ENCODE results near the gene TACR1.
"Not testable (repeated sequence)": the region's sequence is repeated elsewhere in the genome, so short reads cannot be mapped to it uniquely, and the experiment has no call there.

Gene TACR1
- 0 reads per million in 2 experiments for total RNA-seq

GRCh38 chr2:75199428-75200011 is at the start of gene TACR1:
TACR1 (minus strand) TSS chr2:75199520; CDS start chr2:75198934, 586 bp downstream.
- DNase-seq (ENCODE audit: low read depth), result peak; percentile 42

- not testable (repeated sequence) for DNase-seq (ENCODE audit: low read depth)
These were observed 49.3 kb upstream of the TACR1 start for GRCh38 chr2:75248581-75248980.

- DNase-seq (ENCODE audit: low read depth), result no peak
These were observed 47.3 kb upstream of the TACR1 start for GRCh38 chr2:75246441-75247167.

- DNase-seq (ENCODE audit: low read depth), result no peak
These were observed 43.9 kb upstream of the TACR1 start for GRCh38 chr2:75243219-75243618.

- DNase-seq (ENCODE audit: low read depth), result no peak
These were observed 42.4 kb upstream of the TACR1 start for GRCh38 chr2:75241696-75242095.

- no peak for DNase-seq (ENCODE audit: low read depth)
These were observed 39.5 kb upstream of the TACR1 start for GRCh38 chr2:75238670-75239330.

- DNase-seq (ENCODE audit: low read depth), result no peak
These were observed 38.0 kb upstream of the TACR1 start for GRCh38 chr2:75237296-75237695.

GRCh38 chr2:75233965-75234364 is 34.6 kb upstream of the TACR1 start:
- no peak for DNase-seq (ENCODE audit: low read depth)

GRCh38 chr2:75226617-75227016 is 27.3 kb upstream of the TACR1 start:
- no peak for DNase-seq (ENCODE audit: low read depth)

- DNase-seq (ENCODE audit: low read depth), result no peak
These were observed 26.8 kb upstream of the TACR1 start for GRCh38 chr2:75226099-75226498.

GRCh38 chr2:75224636-75225094 is 25.3 kb upstream of the TACR1 start:
- DNase-seq (ENCODE audit: low read depth), result no peak

GRCh38 chr2:75222527-75222926 is 23.2 kb upstream of the TACR1 start:
- DNase-seq (ENCODE audit: low read depth), result no peak

GRCh38 chr2:75221862-75222261 is 22.5 kb upstream of the TACR1 start:
- DNase-seq (ENCODE audit: low read depth), result no peak

- not testable (repeated sequence) for DNase-seq (ENCODE audit: low read depth)
These were observed 19.9 kb upstream of the TACR1 start for GRCh38 chr2:75219213-75219612.

GRCh38 chr2:75211266-75211770 is 12.0 kb upstream of the TACR1 start:
- DNase-seq (ENCODE audit: low read depth), result no peak

GRCh38 chr2:75210409-75210808 is 11.1 kb upstream of the TACR1 start:
- DNase-seq (ENCODE audit: low read depth), result no peak

- DNase-seq (ENCODE audit: low read depth), result no peak
These were observed 9.4 kb upstream of the TACR1 start for GRCh38 chr2:75208738-75209137.

GRCh38 chr2:75204833-75205232 is 5.5 kb upstream of the TACR1 start:
- no peak for DNase-seq (ENCODE audit: low read depth)

GRCh38 chr2:75202359-75202758 is 3.0 kb upstream of the TACR1 start:
- DNase-seq (ENCODE audit: low read depth), result no peak

- no peak for DNase-seq (ENCODE audit: low read depth)
These were observed 1.1 kb upstream of the TACR1 start for GRCh38 chr2:75200140-75201096.

GRCh38 chr2:75195076-75195691 is 4.1 kb downstream of the TACR1 start:
- no peak for DNase-seq (ENCODE audit: low read depth)

All from T follicular helper cell (primary cell).